Fibroblast of villous mesenchyme (primary cell): Measurements from ENCODE around the gene SHANK2. TPM values are rescaled to one million over a fixed set of nuclear protein-coding genes. Genes with fewer than 3 reads are reported as not detected.

Experiments used
- DNase-seq: peaks from one replicate; pipeline ENCODE4 v3.0.0-alpha.2; 2010; ENCODE audit warnings: low read depth
- H3K4me3 ChIP-seq: 2 replicates; pipeline ENCODE4 v1.5.1; 2011; ENCODE audit warnings: low read depth, mild to moderate bottlenecking, low read length
- CTCF ChIP-seq: IDR thresholded peaks from 2 replicates; pipeline ENCODE4 v1.5.1; 2012; ENCODE audit warnings: low read depth, mild to moderate bottlenecking, low read length; ENCODE audit not compliant: insufficient read depth
- total RNA-seq: library from RNA; depleted of rRNA; stranded (reverse); fragments of >200 nt; gene quantifications from 2 replicates; pipeline ENCODE4 v1.2.3, GENCODE V29; 2012

The SHANK2 gene
- total RNA-seq, 1 donor = 0.86 TPM

- H3K4me3 ChIP-seq = no peak overlapping the region
- DNase-seq = no peak
- no peak for TF ChIP-seq CTCF
These were observed 30.4 kb upstream of the SHANK2 start for GRCh38 chr11:71282581-71283351.

GRCh38 chr11:71281831-71282230, 29.5 kb upstream of the SHANK2 start:
- DNase-seq = no peak
- no peak overlapping the region for H3K4me3 ChIP-seq
- no peak for TF ChIP-seq CTCF

- DNase-seq = no peak
- TF ChIP-seq CTCF = no peak
- no peak overlapping the region for H3K4me3 ChIP-seq
These were observed 28.8 kb upstream of the SHANK2 start for GRCh38 chr11:71281204-71281603.

GRCh38 chr11:71279916-71280645, 27.7 kb upstream of the SHANK2 start:
- no peak for TF ChIP-seq CTCF
- H3K4me3 ChIP-seq = no peak overlapping the region
- DNase-seq = no peak

- no peak for DNase-seq
- no peak for TF ChIP-seq CTCF
- H3K4me3 ChIP-seq = no peak overlapping the region
These were observed 19.8 kb upstream of the SHANK2 start for GRCh38 chr11:71272161-71272560.

- DNase-seq = no peak
- no peak for TF ChIP-seq CTCF
- H3K4me3 ChIP-seq = no peak overlapping the region
These were observed 17.5 kb upstream of the SHANK2 start for GRCh38 chr11:71269603-71270511.
